Thyroid gland (tissue), 4 donors: Measurements from ENCODE around the gene ACBD4. TPM values are rescaled to one million over a fixed set of nuclear protein-coding genes. Genes with fewer than 3 reads are reported as not detected.

Source experiments
- DNase-seq, 2 donors: peaks; one replicate each; pipeline ENCODE4 v3.0.0-alpha.2; 2019
- H3K27ac ChIP-seq, 3 donors: fragments of 200-600 bp; sonication (generic); 1 replicate in 2 of 3; 2 replicates in 1 of 3; pipeline ENCODE4 v1.5.1; 2016 to 2019; ENCODE audit warnings: mild to moderate bottlenecking in 1 of 3, moderate library complexity in 1 of 3
- H3K27me3 ChIP-seq: fragments of 200-600 bp; sonication (generic); one replicate; pipeline ENCODE4 v1.5.1; 2019
- H3K36me3 ChIP-seq, 2 donors: fragments of 200-600 bp; sonication (generic); one replicate each; pipeline ENCODE4 v1.5.1; 2016 to 2019
- H3K4me1 ChIP-seq, 2 donors: fragments of 200-600 bp; sonication (generic); one replicate each; pipeline ENCODE4 v1.5.1; 2017 to 2019
- H3K4me3 ChIP-seq, 3 donors: fragments of 200-600 bp; sonication (generic); replicated peaks in 1 of 3; 1 replicate in 2 of 3; 2 replicates in 1 of 3; pipeline ENCODE4 v1.5.1; 2016; ENCODE audit warnings: mild to moderate bottlenecking in 1 of 3
- H3K9me3 ChIP-seq: fragments of 200-600 bp; sonication (generic); one replicate; pipeline ENCODE4 v1.5.1; 2017
- POLR2A ChIP-seq, 2 donors: fragments of 450-650 bp; IDR thresholded peaks; one replicate each; pipeline ENCODE4 v1.6.1; 2017; ENCODE audit warnings: antibody characterized with exemption in 2 of 2, mild to moderate bottlenecking in 2 of 2, moderate library complexity in 1 of 2
- WGBS, 2 donors: methylation state at CpG; one replicate each; pipeline ENCODE4 v1.1.5; 2017; 5-methylcytosine and 5-hydroxymethylcytosine counted together
- intact Hi-C: fragments of 100-400 bp; cut with DNase I; formaldehyde crosslinking; loops from one replicate; pipeline ENCODE4 v1.15.1; 2023
- total RNA-seq, 4 donors: library from RNA; depleted of rRNA; stranded (reverse); fragments of >200 nt; gene quantifications; one replicate each; pipeline ENCODE4 v1.2.3, GENCODE V29; 2016
- TF ChIP-seq, protein P1 (sequence below), 6 experiments: fragments of 200-600 bp in 3 of 6; fragments of 450-650 bp in 3 of 6; sonication (generic) in 3 of 6; IDR thresholded peaks; one replicate each; pipeline ENCODE4 v1.5.1; 2016 to 2019; ENCODE audit warnings: antibody characterized with exemption in 6 of 6, mild to moderate bottlenecking in 2 of 6, inconsistent platforms in 1 of 6, moderate library complexity in 1 of 6

The ACBD4 gene
- total RNA-seq, 4 donors from 2014 or later: 16.7 to 20.4 (median 17.7) TPM

DNA sequence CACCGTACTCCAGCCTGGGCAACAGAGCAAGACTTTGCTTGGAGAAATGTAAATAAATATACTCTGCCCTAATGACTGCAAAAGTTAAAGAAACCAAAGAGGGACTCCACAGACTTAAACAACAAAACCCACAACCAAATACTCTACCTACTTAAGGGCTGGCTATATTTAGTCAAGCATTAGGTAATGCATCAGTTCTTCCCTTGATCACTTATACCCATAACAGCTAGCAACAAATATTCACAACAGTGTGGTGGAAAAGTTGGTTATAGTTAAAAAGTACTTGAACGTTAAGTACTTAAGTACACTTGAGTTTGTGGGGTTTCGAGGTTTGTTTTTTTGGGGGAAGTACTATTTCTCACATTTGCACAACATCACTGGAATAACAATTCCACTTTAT, 20.8 kb downstream of the ACBD4 start:
- H3K4me1 ChIP-seq: peaks cover 43 to 51% of the 10 kb centered on the region in 2 donors

DNA sequence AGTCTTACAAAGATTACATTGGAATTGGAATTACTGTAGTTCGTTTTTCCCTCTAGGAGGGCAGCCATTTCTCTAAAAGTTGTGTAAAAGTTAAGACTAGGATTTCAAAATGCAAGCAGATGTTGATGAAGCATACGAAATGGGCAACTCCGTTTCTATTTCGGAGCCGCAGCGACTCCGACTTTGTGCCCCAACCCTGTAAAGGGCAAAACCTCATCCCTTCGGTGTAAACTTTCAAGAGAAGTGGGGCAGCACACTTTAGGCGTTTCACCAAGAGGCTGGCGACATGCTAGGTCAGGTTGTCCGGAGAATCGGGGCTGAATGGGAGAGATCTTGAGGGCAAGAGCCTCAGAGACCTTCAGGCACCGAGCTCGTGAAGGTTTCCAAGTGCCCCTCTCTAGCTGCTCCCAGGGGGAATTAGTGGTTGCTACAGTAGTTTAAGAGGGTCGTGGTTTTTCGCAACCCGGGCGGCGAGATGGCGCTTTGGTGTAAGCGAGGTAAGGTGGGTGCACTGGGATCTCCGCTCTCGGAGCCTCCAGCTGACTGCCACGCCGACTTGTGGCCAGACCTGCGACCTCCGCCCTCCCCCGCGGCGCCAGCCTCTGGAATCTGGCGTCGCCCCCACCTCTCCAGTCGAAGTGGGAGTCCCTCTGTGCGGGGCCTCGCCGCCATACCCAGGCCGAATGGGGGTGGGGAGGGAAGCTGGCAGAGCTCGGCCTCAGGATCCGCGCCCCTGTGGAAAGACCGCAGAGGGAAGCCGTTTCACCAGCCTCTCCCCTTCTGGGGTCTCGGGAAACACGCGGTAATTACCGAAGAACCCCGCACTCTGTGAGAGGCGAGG, 25.2 kb downstream of the ACBD4 start:
- intact Hi-C loops: no loop called here
- H3K4me1 ChIP-seq: peaks cover 37 to 47% of the 10 kb centered on the region in 2 donors
- H3K4me3 ChIP-seq: peak overlapping the region; percentile 58 to 98 (median 93)
- no peaks in the 10 kb centered on the region for H3K36me3 ChIP-seq
- no peak for TF ChIP-seq POLR2A (IDR thresholded peaks at IDR 0.05)
- TF ChIP-seq, protein P1, sequence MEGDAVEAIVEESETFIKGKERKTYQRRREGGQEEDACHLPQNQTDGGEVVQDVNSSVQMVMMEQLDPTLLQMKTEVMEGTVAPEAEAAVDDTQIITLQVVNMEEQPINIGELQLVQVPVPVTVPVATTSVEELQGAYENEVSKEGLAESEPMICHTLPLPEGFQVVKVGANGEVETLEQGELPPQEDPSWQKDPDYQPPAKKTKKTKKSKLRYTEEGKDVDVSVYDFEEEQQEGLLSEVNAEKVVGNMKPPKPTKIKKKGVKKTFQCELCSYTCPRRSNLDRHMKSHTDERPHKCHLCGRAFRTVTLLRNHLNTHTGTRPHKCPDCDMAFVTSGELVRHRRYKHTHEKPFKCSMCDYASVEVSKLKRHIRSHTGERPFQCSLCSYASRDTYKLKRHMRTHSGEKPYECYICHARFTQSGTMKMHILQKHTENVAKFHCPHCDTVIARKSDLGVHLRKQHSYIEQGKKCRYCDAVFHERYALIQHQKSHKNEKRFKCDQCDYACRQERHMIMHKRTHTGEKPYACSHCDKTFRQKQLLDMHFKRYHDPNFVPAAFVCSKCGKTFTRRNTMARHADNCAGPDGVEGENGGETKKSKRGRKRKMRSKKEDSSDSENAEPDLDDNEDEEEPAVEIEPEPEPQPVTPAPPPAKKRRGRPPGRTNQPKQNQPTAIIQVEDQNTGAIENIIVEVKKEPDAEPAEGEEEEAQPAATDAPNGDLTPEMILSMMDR (IDR thresholded peaks at IDR 0.05): peak in 3 of 6 experiments; percentile 9 to 17 (median 15)
- no peaks in the 10 kb centered on the region for H3K9me3 ChIP-seq
- peak; percentile 78 to 87 for DNase-seq
- 1 to 2% methylated on average over 12 to 15 of the region's 48 CpGs for WGBS, 2 donors
- peak overlapping the region; percentile 98 to 100 (median 100) for H3K27ac ChIP-seq
- H3K27me3 ChIP-seq: no peaks in the 10 kb centered on the region

More for the DNA sequence above, 20.8 kb downstream of the ACBD4 start:
- intact Hi-C loops: no loop called here
- WGBS, 2 donors: 45 to 56% methylated on average over 3 of the region's 3 CpGs
- TF ChIP-seq, protein P1 (IDR thresholded peaks at IDR 0.05): no peak
- TF ChIP-seq POLR2A (IDR thresholded peaks at IDR 0.05): no peak
- Histone ChIP-seq H3K36me3 (no peaks in the 10 kb centered on the region), H3K9me3 (no peaks in the 10 kb centered on the region), H3K27me3 (no peaks in the 10 kb centered on the region), H3K27ac (peak overlapping the region in 1 of 3 donors; percentile 17), H3K4me3 (no peak overlapping the region)
- no peak for DNase-seq

DNA sequence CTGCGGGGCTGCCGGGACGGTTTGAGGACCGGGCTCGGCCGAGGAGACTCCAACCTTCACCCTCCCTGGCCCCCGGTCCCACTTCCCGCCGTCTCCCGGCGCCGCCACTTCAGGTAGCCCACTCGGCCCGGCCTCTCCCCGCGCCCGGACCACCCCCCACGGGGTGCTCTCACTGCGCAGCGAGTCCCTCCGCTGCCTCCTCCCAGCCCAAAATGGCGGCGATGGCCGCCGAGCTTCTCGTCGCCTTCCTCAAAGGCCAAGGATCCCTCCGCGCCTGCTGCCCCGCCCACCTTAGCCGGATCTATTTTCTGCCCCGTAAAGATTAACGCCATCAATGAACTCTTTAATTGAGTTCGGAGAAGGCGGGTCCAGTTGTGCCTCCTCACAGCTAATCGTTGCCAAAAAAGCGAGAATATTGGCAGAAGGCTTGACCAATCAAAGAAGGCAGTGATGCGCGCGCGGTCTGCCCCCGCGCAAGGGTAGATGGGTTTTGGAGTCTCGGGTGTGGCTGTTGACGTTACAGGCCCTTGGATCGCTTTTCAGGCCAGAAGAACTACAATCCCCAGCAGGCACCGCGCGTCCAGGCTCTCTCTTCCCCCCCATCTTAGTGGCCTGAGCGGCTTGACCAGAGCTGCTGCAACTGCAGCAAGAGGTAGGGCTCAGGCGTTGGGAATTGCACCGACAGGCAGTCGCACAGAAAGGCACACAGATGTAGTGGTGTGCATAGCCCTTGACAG, 26.0 kb downstream of the ACBD4 start, which contains the start of gene HEXIM2:
TSS of gene HEXIM2 (plus strand) at position 588 of the 737 bp plus-strand sequence. CDS start 919 bp downstream, outside the sequence.
- Histone ChIP-seq H3K4me1 (peaks cover 31 to 39% of the 10 kb centered on the region in 2 donors), H3K9me3 (no peaks in the 10 kb centered on the region), H3K27me3 (no peaks in the 10 kb centered on the region), H3K4me3 (peak within 1 kb of the TSS; percentile 58 to 98 (median 93)), H3K27ac (peak within 1 kb of the TSS; percentile 98 to 100 (median 100)), H3K36me3 (no peaks in the 10 kb centered on the region)
- peak; percentile 98 to 99 for DNase-seq
- intact Hi-C loops: no loop called here
- TF ChIP-seq, protein P1 (IDR thresholded peaks at IDR 0.05): no peak
- peak; percentile 93 to 95 for TF ChIP-seq POLR2A (IDR thresholded peaks at IDR 0.05)
- 1% methylated on average over 21 to 46 of the region's 53 CpGs for WGBS, 2 donors

DNA sequence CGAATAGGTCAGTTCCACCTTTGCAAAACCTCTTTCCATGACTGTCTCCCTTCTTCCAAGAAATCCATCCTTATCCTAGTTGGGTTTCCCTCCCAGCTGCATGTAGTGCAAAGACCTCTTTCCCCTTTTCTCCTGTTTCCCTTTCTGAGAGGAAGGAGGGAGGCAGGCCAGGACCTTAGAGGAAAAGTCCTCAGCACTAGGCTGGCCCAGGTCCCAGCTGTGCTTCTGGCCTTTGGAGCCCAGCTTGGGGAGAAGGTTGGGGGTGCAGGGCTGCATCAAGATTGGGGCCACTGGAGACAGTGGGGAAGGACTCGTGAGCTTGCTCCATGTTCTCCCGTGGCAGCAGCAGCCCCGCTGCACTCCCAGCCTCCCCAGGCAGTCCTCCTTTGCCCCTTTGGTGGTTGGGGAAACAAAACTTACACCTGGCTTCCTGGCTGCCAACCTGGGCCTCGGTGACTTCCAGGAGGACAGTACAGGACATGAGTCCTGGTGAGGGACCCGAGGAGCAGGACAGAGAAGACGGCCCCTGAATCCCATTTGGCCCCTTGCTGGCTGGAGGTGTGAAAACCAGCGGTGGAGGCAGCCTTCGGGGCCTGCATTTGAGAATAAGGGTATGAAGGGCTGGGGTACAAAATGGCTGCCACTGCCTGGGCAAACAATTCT, 26.7 kb downstream of the ACBD4 start:
- peak overlapping the region in 2 of 3 donors; percentile 6 to 20 for H3K4me3 ChIP-seq
- DNase-seq: no peak
- WGBS, 2 donors: 54 to 63% methylated on average over 9 of the region's 9 CpGs
- intact Hi-C loops: no loop called here
- no peaks in the 10 kb centered on the region for H3K27me3 ChIP-seq
- TF ChIP-seq, protein P1 (IDR thresholded peaks at IDR 0.05): peak in 1 of 6 experiments; percentile 5
- no peak for TF ChIP-seq POLR2A (IDR thresholded peaks at IDR 0.05)
- no peaks in the 10 kb centered on the region for H3K36me3 ChIP-seq
- H3K27ac ChIP-seq: peak overlapping the region; percentile 12 to 34 (median 15)
- peaks cover 31 to 38% of the 10 kb centered on the region in 2 donors for H3K4me1 ChIP-seq
- H3K9me3 ChIP-seq: no peaks in the 10 kb centered on the region
